GM21367 (cell line): ENCODE measurements around the gene WWC2.
"Not testable (repeated sequence)": the region's sequence is repeated elsewhere in the genome, so short reads cannot be mapped to it uniquely, and the experiment has no call there.

Source experiments
- ATAC-seq: cut with Tn5 transposase; IDR thresholded peaks from one replicate; pipeline ENCODE4 v1.9.1; 2021; ENCODE audit not compliant: unreplicated experiment

Gene WWC2

GRCh38 chr4:183324056-183324455, 225.0 kb downstream of the WWC2 start:
- ATAC-seq = not testable (repeated sequence)

- ATAC-seq = no peak
These were observed 225.6 kb downstream of the WWC2 start for GRCh38 chr4:183324619-183325018.

- ATAC-seq = not testable (repeated sequence)
These were observed 227.3 kb downstream of the WWC2 start for GRCh38 chr4:183326387-183326786.

GRCh38 chr4:183326853-183327252, 227.8 kb downstream of the WWC2 start:
- no peak for ATAC-seq

GRCh38 chr4:183327827-183328226, 228.8 kb downstream of the WWC2 start:
- ATAC-seq = no peak

- no peak for ATAC-seq
These were observed 229.8 kb downstream of the WWC2 start for GRCh38 chr4:183328832-183329231.

- ATAC-seq = no peak
These were observed 230.2 kb downstream of the WWC2 start for GRCh38 chr4:183329244-183329643.

- ATAC-seq = no peak
These were observed 231.1 kb downstream of the WWC2 start for GRCh38 chr4:183329954-183330742.

GRCh38 chr4:183330841-183331240, 231.8 kb downstream of the WWC2 start:
- no peak for ATAC-seq

- ATAC-seq = no peak
These were observed 233.4 kb downstream of the WWC2 start for GRCh38 chr4:183332447-183332846.

- ATAC-seq = no peak
These were observed 234.1 kb downstream of the WWC2 start for GRCh38 chr4:183333202-183333601.

GRCh38 chr4:183333983-183334382, 234.9 kb downstream of the WWC2 start:
- ATAC-seq = no peak

- no peak for ATAC-seq
These were observed 236.4 kb downstream of the WWC2 start for GRCh38 chr4:183335369-183335940.

- no peak for ATAC-seq
These were observed 238.3 kb downstream of the WWC2 start for GRCh38 chr4:183337349-183337748.

- ATAC-seq = no peak
These were observed 238.8 kb downstream of the WWC2 start for GRCh38 chr4:183337833-183338232.

- ATAC-seq = no peak
These were observed 243.8 kb downstream of the WWC2 start for GRCh38 chr4:183342541-183343533.

- ATAC-seq = no peak
These were observed 244.7 kb downstream of the WWC2 start for GRCh38 chr4:183343730-183344129.

GRCh38 chr4:183344523-183345255, 245.6 kb downstream of the WWC2 start:
- ATAC-seq = no peak

- ATAC-seq = no peak
These were observed 246.2 kb downstream of the WWC2 start for GRCh38 chr4:183345261-183345660.

GRCh38 chr4:183347146-183347545, 248.1 kb downstream of the WWC2 start:
- no peak for ATAC-seq

- no peak for ATAC-seq
These were observed 248.5 kb downstream of the WWC2 start for GRCh38 chr4:183347566-183347965.
